ENCODE measurements around the gene TOGARAM1.

TOGARAM1 gene

GRCh38 chr14:45114327-45114726 is 152.3 kb downstream of the TOGARAM1 start:
- H3K4me1 ChIP-seq (ENCODE audit: control insufficient read depth, insufficient read depth, low read length), result no peaks in the 10 kb centered on the region
- peaks cover 11% of the 10 kb centered on the region for H3K36me3 ChIP-seq (ENCODE audit: control insufficient read depth, insufficient read depth, low read length)
- no peaks in the 10 kb centered on the region for H3K27me3 ChIP-seq (ENCODE audit: control insufficient read depth, insufficient read depth, low read length)
- no peak overlapping the region for H3K4me3 ChIP-seq (ENCODE audit: low read length)
- no peak overlapping the region for H3K27ac ChIP-seq (ENCODE audit: low read depth, low read length)
- no peak overlapping the region for H3K9ac ChIP-seq (ENCODE audit: low read length)

GRCh38 chr14:45118594-45118993 is 156.6 kb downstream of the TOGARAM1 start:
- Histone ChIP-seq H3K4me1 (ENCODE audit: control insufficient read depth, insufficient read depth, low read length) (no peaks in the 10 kb centered on the region), H3K36me3 (ENCODE audit: control insufficient read depth, insufficient read depth, low read length) (peaks cover 11% of the 10 kb centered on the region), H3K9ac (ENCODE audit: low read length) (no peak overlapping the region), H3K27me3 (ENCODE audit: control insufficient read depth, insufficient read depth, low read length) (no peaks in the 10 kb centered on the region), H3K27ac (ENCODE audit: low read depth, low read length) (no peak overlapping the region), H3K4me3 (ENCODE audit: low read length) (no peak overlapping the region)

GRCh38 chr14:45120096-45120495 is 158.1 kb downstream of the TOGARAM1 start:
- Histone ChIP-seq H3K4me1 (ENCODE audit: control insufficient read depth, insufficient read depth, low read length) (no peaks in the 10 kb centered on the region), H3K9ac (ENCODE audit: low read length) (no peak overlapping the region), H3K27ac (ENCODE audit: low read depth, low read length) (no peak overlapping the region), H3K27me3 (ENCODE audit: control insufficient read depth, insufficient read depth, low read length) (no peaks in the 10 kb centered on the region), H3K4me3 (ENCODE audit: low read length) (no peak overlapping the region), H3K36me3 (ENCODE audit: control insufficient read depth, insufficient read depth, low read length) (peaks cover 11% of the 10 kb centered on the region)

GRCh38 chr14:45123271-45123670 is 161.3 kb downstream of the TOGARAM1 start:
- Histone ChIP-seq H3K4me1 (ENCODE audit: control insufficient read depth, insufficient read depth, low read length) (no peaks in the 10 kb centered on the region), H3K9ac (ENCODE audit: low read length) (no peak overlapping the region), H3K27me3 (ENCODE audit: control insufficient read depth, insufficient read depth, low read length) (no peaks in the 10 kb centered on the region), H3K4me3 (ENCODE audit: low read length) (no peak overlapping the region), H3K27ac (ENCODE audit: low read depth, low read length) (no peak overlapping the region), H3K36me3 (ENCODE audit: control insufficient read depth, insufficient read depth, low read length) (peaks cover 10% of the 10 kb centered on the region)
